GM18909 (cell line): ENCODE data around the gene CNIH1.
"Not testable (repeated sequence)": the region's sequence is repeated elsewhere in the genome, so short reads cannot be mapped to it uniquely, and the experiment has no call there.

Source experiments
- ATAC-seq: cut with Tn5 transposase; IDR thresholded peaks from one replicate; pipeline ENCODE4 v1.9.1; 2021; ENCODE audit warnings: mild to moderate bottlenecking; ENCODE audit not compliant: unreplicated experiment, poor library complexity

The CNIH1 gene

DNA sequence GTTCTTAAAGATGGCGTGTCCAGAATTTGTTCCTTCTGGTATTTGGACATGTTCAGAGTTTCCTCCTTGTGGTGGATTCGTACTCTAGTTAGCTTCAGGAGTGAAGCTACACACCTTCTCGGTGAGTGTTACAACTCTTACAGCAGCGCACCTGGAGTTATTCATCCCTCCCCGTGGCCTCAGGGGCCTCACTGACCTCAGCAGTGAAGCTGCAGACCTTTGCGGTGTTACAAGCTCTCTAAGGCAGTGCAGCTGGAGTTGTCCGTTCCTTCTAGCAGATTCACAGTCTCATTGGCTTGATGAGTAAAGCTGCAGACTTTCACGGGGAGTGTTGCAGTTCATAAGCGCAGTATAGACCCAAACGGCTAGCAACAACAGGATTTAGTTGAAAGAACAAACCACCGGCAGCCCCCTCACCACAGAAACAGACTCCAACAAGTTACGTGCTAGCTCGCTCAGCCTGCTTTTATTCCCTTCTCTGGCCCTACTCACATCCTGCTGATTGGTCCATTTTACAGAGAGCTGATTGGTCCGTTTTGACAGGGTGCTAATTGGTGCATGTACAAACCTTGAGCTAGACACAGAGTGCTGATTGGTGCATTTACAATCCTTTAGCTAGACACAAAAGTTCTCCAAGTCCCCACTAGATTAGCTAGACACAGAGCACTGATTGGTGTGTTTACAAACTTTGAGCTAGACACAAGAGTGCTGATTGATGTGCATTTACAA, 48.9 kb downstream of the CNIH1 start:
- no peak for ATAC-seq

- no peak for ATAC-seq
Measured at GRCh38 chr14:54387328-54387727, 53.8 kb downstream of the CNIH1 start.

- ATAC-seq, result no peak
Measured at GRCh38 chr14:54385556-54385955, 55.6 kb downstream of the CNIH1 start.

GRCh38 chr14:54383835-54384234, 57.3 kb downstream of the CNIH1 start:
- no peak for ATAC-seq

- no peak for ATAC-seq
Measured at GRCh38 chr14:54381821-54382220, 59.4 kb downstream of the CNIH1 start.

DNA sequence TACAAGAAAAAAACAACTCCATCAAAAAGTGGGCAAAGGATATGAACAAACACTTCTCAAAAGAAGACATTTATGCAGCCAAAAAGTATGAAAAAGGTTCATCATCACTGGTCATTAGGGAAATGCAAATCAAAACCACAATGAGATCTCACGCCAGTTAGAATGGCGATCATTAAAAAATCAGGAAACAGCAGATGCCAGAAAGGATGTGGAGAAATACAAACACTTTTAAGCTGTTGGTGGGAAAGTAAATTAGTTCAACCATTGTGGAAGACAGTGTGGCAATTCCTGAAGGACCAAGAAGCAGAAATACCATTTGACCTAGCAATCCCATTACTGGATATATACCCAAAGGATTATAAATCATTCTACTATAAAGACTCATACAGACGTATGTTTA, 60.6 kb downstream of the CNIH1 start:
- not testable (repeated sequence) for ATAC-seq

- ATAC-seq, result not testable (repeated sequence)
Measured at GRCh38 chr14:54378893-54379292, 62.3 kb downstream of the CNIH1 start.

GRCh38 chr14:54377501-54377900, 63.7 kb downstream of the CNIH1 start:
- no peak for ATAC-seq

DNA sequence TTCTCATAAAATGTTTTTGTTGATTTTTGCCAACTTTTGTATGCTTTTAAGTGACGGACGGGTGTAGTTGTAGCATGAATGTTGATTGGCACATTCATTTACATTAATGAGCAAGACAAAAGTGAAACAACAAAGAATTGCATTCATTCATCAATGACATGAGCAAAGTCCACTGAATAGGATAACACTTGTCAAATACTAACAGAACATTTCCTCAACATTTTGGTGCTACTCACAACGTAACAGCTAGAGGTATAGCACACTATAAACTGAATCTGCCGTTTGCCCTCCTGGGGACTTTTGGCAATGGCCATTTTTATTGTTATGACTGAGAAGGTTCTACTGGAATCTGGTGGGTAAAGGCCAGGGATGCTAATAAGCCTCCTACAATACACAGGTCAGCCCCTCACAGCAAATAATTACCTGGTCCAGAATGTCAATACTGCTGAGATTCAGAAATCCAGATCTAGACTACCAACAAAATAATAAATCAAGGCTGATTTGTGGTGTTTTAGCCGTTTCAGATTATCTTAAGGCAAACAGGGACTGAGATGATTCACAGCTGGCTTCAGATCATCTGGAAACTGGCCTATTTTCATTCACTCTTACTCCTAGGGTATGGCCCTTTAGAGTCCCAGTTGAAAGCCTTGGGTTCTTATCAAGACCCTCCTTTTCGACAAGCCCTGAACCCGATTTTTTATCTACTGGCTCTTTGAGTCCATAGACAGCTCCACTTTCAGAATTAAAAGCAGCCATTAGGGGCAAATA, 66.9 kb downstream of the CNIH1 start:
- no peak for ATAC-seq
